ENCODE measurements around the gene PRKCD.

- peak in 1 of 2 donors; percentile 36 for TF ChIP-seq POLR2A (IDR thresholded peaks at IDR 0.05)
- TF ChIP-seq, protein P1, sequence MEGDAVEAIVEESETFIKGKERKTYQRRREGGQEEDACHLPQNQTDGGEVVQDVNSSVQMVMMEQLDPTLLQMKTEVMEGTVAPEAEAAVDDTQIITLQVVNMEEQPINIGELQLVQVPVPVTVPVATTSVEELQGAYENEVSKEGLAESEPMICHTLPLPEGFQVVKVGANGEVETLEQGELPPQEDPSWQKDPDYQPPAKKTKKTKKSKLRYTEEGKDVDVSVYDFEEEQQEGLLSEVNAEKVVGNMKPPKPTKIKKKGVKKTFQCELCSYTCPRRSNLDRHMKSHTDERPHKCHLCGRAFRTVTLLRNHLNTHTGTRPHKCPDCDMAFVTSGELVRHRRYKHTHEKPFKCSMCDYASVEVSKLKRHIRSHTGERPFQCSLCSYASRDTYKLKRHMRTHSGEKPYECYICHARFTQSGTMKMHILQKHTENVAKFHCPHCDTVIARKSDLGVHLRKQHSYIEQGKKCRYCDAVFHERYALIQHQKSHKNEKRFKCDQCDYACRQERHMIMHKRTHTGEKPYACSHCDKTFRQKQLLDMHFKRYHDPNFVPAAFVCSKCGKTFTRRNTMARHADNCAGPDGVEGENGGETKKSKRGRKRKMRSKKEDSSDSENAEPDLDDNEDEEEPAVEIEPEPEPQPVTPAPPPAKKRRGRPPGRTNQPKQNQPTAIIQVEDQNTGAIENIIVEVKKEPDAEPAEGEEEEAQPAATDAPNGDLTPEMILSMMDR (IDR thresholded peaks at IDR 0.05), result no peak
Measured at GRCh38 chr3:53145713-53146080, 15.3 kb upstream of the PRKCD start.

Measured in Peyer's patch (tissue), 4 donors.